Spinal cord (tissue), 10 donors: ENCODE results near the gene CAPN13. TPM values are rescaled to one million over a fixed set of nuclear protein-coding genes. Genes with fewer than 3 reads are reported as not detected.

Source experiments
- DNase-seq, 6 donors: peaks; one replicate each; pipeline versions ENCODE4 v3.0.0 to v3.0.0-alpha.2; 2013 to 2015; ENCODE audit warnings: low spot score in 6 of 6, low read depth in 4 of 6
- H3K27ac ChIP-seq: one replicate; pipeline ENCODE4 v1.5.1; 2013; ENCODE audit warnings: low read depth, low read length, control low read depth
- H3K27me3 ChIP-seq: one replicate; pipeline ENCODE4 v1.6.1; 2013; ENCODE audit warnings: low read length; ENCODE audit not compliant: control insufficient read depth, insufficient read depth
- H3K36me3 ChIP-seq: one replicate; pipeline ENCODE4 v1.6.1; 2013; ENCODE audit warnings: low read length; ENCODE audit not compliant: control insufficient read depth, insufficient read depth
- H3K4me1 ChIP-seq: one replicate; pipeline ENCODE4 v1.6.1; 2013; ENCODE audit warnings: low read length; ENCODE audit not compliant: control insufficient read depth, insufficient read depth
- H3K4me3 ChIP-seq: one replicate; pipeline ENCODE4 v1.5.1; 2013; ENCODE audit warnings: low read depth, low read length, control low read depth
- H3K9me3 ChIP-seq: one replicate; pipeline ENCODE4 v1.6.1; 2013; ENCODE audit warnings: low read length; ENCODE audit not compliant: control insufficient read depth, insufficient read depth
- WGBS: methylation state at CpG from one replicate; pipeline ENCODE4 v1.1.5; 2013; ENCODE audit warnings: missing lambda C conversion rate; ENCODE audit not compliant: insufficient coverage; 5-methylcytosine and 5-hydroxymethylcytosine counted together
- polyA plus RNA-seq, 2 donors: library from polyadenylated mRNA; unstranded; fragments of 120-200 nt; gene quantifications; one replicate each; pipeline ENCODE4 v1.2.1, GENCODE V29; 2013; ENCODE audit not compliant: insufficient read length in 2 of 2
- total RNA-seq, 2 donors: library from RNA; depleted of rRNA in 1 of 2; stranded (reverse); fragments of 120-200 nt in 1 of 2; fragments of >200 nt in 1 of 2; gene quantifications; one replicate each; pipeline versions ENCODE4 v1.2.3 to v1.2.4, GENCODE V29; 2013 to 2014
- donor health status: healthy.

Gene CAPN13
- total and polyA plus RNA-seq, 4 donors: 0.17 to 0.74 (median 0.42) TPM

DNA sequence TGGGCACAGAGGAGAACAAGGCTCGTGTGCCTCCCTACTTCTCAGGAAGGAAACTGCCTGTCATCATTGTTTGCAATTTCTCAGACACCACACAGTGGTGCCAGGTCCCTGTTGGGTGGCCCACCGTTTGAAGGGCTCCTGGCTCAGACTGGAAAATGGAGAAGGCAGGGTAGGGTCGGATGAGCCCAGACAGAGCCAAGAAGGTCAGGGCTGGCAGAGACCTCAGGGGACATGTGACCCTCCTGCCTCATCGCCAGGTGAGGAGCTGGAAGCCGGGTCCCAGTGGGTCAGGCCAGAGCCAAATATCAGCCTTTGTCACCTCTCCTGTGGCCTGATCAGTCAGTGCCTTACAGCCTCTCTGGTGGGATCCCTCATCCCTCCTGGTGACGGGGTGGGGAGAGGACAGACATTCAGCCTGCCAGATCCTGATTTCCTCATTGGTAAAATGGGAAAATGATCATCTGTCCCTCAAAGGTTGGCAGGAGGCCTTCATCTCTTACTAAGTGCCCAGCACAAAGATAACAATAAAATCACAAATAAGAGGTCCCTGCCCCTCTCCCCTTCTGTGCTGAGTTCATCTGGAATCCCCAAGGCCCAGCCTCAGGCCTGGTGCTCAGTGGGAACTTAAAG, 117.6 kb downstream of the CAPN13 start:
- H3K27ac ChIP-seq: no peak overlapping the region

DNA sequence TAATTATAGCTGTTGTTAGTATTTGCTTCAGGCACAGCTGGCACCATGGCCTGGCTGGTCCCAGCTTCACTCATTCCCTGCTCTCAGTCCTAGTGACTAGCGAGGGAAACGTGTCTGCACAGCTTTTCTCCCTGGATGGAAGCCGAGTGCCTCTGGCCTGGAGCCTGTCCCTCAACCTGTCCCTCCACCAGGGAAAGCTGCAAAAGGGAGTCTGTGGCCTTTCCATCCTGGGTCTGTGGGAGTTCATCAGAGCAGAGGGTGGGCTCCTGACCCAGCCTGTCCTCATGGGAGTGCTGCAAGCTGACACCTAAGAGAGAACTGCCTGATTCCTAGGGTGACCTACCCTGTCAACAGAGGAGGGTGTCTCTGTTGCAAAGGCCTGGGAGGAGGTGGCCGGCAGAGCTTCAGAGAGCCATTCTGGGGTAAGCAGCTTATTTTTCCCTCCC, 118.3 kb downstream of the CAPN13 start:
- Histone ChIP-seq H3K4me1 (peaks cover 19% of the 10 kb centered on the region), H3K4me3 (no peak overlapping the region)
- WGBS: 41% methylated on average over 4 of the region's 4 CpGs

More for the DNA sequence above, 117.6 kb downstream of the CAPN13 start:
- Histone ChIP-seq H3K36me3 (no peaks in the 10 kb centered on the region), H3K4me3 (no peak overlapping the region), H3K9me3 (no peaks in the 10 kb centered on the region), H3K4me1 (peaks cover 19% of the 10 kb centered on the region), H3K27me3 (no peaks in the 10 kb centered on the region)
- no peak for DNase-seq
- 61% methylated on average over 5 of the region's 6 CpGs for WGBS

DNA sequence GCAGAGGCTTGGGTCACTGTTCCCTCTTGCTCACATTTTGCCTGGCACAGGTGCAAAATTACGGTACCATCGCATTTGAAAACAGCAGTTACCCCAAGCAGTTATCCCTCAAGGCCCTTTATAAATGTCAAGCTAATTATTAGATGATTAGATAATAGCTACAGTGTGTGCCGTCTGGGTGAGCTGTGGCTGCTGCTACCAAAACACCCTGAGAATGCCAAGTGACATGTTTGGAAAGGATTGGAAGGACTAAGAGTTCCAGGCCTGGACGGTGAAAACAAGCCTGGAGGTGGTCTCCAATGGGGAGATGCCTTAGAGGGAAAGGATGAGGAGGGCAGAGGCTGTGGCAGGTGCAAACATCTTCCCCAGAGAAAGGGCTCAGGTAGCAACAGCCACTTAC, 120.6 kb downstream of the CAPN13 start:
- Histone ChIP-seq H3K4me3 (no peak overlapping the region), H3K27me3 (no peaks in the 10 kb centered on the region), H3K27ac (no peak overlapping the region), H3K9me3 (no peaks in the 10 kb centered on the region), H3K36me3 (no peaks in the 10 kb centered on the region), H3K4me1 (peaks cover 17% of the 10 kb centered on the region)
- peak in 1 of 6 donors; percentile 27 for DNase-seq
- 22% methylated on average over 2 of the region's 4 CpGs for WGBS

More for the DNA sequence above, 118.3 kb downstream of the CAPN13 start:
- peak in 2 of 6 donors; percentile 55 to 73 for DNase-seq
- no peaks in the 10 kb centered on the region for H3K9me3 ChIP-seq
- no peaks in the 10 kb centered on the region for H3K27me3 ChIP-seq
- H3K27ac ChIP-seq: no peak overlapping the region
- H3K36me3 ChIP-seq: no peaks in the 10 kb centered on the region

DNA sequence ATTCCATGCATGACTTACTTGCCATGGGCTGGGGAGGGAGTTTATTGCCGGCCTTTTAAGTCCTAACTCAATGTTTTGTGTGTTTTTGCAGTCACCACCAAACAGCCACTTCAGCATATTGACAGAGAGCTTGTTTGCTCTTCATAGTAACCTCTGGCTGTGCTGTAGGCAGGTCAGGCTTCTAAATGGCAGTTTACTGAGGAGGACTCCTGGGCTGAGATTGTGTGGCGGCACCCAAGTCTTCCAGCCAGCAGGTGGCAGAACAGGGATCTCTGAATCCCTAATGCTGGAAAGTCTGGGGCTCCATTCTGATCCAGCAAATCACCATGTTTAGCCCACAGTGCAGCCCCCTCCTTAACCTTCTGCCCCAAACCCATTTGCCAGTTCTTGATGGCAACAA, 121.2 kb downstream of the CAPN13 start:
- WGBS: 75% methylated on average over 1 of the region's 2 CpGs
- DNase-seq: peak in 1 of 6 donors; percentile 30
- Histone ChIP-seq H3K4me3 (no peak overlapping the region), H3K9me3 (no peaks in the 10 kb centered on the region), H3K36me3 (no peaks in the 10 kb centered on the region), H3K27me3 (no peaks in the 10 kb centered on the region), H3K27ac (no peak overlapping the region), H3K4me1 (peaks cover 17% of the 10 kb centered on the region)

DNA sequence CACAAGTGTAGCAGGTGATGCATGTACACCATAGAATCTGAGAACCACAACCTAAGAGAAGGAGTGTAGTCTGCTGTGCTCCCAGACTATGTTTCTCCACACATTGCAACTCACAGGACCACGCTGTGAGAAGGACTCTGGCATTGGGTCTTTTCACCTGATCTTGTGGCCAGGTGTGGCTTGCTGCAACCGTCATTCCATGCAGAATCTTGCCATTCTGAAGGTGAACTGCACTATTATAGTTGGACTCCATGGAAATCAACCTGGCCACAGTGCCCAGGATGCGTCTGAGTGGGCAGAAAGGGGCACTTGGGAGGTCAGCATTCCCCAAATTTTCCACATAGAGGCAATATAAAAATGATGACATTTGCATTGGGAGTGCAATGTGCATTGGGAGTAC, 122.2 kb downstream of the CAPN13 start:
- Histone ChIP-seq H3K27ac (no peak overlapping the region), H3K4me1 (peaks cover 16% of the 10 kb centered on the region), H3K36me3 (no peaks in the 10 kb centered on the region), H3K9me3 (no peaks in the 10 kb centered on the region), H3K4me3 (no peak overlapping the region), H3K27me3 (no peaks in the 10 kb centered on the region)
- DNase-seq: no peak
- 98% methylated on average over 3 of the region's 3 CpGs for WGBS

DNA sequence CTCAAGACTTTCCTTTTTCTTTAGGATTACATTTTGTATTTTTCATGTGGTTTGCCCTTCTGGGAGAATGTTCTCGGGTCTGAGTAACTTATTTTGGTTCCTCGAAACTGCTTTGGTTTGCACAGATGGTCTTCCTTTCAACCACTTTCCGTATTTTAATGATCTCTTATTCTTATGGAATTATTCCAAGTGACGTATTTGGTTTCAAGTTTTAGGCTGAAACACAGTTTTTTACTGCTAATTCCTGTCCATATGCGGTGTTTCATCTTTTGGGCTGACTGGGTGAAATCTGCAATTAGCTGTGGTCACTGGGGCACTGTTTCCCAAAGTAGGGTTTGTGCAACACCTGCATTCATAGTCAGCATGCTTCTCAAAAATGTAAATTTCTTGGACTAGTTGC, 122.7 kb downstream of the CAPN13 start:
- Histone ChIP-seq H3K4me1 (peaks cover 16% of the 10 kb centered on the region), H3K4me3 (no peak overlapping the region), H3K27me3 (no peaks in the 10 kb centered on the region), H3K27ac (no peak overlapping the region), H3K36me3 (no peaks in the 10 kb centered on the region), H3K9me3 (no peaks in the 10 kb centered on the region)
- 100% methylated on average over 2 of the region's 5 CpGs for WGBS
- peak in 1 of 6 donors; percentile 15 for DNase-seq

DNA sequence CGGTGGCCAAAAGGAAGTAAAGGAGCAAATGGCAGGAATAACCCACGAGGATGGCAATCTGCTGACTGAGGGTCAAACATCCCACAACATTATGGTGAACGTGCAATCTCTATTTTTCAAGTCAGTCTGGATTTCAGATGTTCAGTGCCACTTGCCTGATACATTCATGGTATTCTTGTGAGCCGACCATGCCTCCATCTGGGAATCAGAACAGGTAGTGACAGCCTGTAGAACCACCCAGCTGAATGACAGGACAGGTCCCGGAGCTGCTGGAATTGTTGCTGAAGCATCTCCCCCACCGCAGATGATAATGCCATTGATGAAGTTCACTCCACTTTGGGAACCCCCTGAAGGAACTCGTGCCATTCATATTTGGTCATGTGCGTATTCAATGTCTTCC, 123.2 kb downstream of the CAPN13 start:
- Histone ChIP-seq H3K36me3 (no peaks in the 10 kb centered on the region), H3K4me3 (no peak overlapping the region), H3K9me3 (no peaks in the 10 kb centered on the region), H3K4me1 (peaks cover 15% of the 10 kb centered on the region), H3K27ac (no peak overlapping the region), H3K27me3 (no peaks in the 10 kb centered on the region)
- no peak for DNase-seq
- 98% methylated on average over 6 of the region's 8 CpGs for WGBS

DNA sequence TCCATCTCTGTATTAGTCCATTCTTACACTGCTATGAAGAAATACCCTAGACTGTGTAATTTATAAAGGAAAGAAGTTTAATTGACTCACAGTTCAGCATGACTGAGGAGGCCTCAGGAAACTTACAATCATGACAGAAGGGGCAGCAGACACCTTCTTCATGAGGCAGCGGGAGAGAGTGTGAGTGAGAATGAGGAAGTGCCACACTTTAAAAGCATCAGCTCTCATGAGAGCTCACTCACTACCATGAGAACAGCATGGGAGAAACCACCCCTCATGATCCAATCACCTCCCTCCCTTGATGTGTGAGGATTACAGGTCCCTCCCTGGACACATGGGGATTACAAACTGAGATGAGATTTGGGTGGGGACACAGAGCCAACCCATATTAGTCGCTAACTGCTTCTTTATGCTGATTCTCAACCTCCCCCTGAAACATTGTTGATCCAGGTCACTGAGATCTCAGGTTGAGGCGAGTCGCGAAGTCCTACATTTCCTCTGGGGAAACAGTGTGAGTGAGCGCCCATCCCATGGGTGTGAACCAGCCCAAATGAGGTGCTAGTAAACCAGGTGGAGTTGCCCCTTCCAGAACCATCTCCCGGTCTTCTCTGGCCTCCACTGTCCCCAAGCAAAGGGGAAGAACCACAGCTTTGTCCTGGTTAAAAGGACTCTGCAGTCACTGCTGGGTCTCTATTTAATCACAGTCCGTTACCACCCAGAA, 123.8 kb downstream of the CAPN13 start:
- no peak overlapping the region for H3K27ac ChIP-seq
- H3K27me3 ChIP-seq: no peaks in the 10 kb centered on the region
- H3K4me1 ChIP-seq: peaks cover 12% of the 10 kb centered on the region
- WGBS: 100% methylated on average over 3 of the region's 8 CpGs
- no peaks in the 10 kb centered on the region for H3K36me3 ChIP-seq
- DNase-seq: no peak
- H3K4me3 ChIP-seq: no peak overlapping the region
- H3K9me3 ChIP-seq: no peaks in the 10 kb centered on the region

DNA sequence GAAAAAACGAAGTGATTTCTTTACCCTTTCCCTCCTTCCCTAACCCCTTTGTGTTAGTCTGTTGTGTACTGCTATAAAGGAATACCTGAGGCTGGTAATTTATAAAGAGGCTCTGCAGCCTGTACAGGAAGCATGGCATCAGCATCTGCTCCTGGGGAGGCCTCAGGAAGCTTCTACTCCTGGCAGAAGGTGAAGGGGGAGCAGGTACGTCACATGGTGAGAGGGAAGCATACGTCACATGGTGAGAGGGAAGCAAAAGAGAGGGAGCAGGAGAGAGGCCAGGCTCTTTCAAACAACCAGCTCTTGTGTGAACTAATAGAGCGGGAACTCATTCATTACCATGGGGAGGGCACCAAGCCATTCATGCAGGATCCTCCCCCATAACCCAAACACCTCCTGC, 126.2 kb downstream of the CAPN13 start:
- H3K9me3 ChIP-seq: no peaks in the 10 kb centered on the region
- H3K36me3 ChIP-seq: no peaks in the 10 kb centered on the region
- H3K27me3 ChIP-seq: no peaks in the 10 kb centered on the region
- no peak overlapping the region for H3K27ac ChIP-seq
- 83% methylated on average over 1 of the region's 4 CpGs for WGBS
- DNase-seq: no peak
- peaks cover 12% of the 10 kb centered on the region for H3K4me1 ChIP-seq
- H3K4me3 ChIP-seq: no peak overlapping the region

DNA sequence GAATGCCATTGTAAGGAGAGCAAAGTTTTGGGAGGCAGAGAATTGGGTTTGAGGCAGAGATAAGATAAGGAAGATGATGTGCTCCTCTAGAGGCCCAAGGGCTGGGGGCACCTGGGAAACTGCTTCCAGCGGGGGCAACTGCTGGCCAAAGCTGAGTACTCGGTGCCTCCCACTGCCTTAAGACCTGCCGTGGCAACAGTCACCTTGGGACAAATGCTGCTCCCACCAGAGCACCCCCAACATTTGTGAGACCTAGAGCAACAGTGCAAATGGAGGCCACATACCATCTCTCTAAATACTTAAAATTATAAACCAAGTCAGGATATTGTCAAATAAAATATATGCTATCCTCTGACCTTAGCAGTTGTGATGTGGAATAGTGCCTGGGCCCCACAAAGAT, 127.1 kb downstream of the CAPN13 start:
- Histone ChIP-seq H3K4me1 (peaks cover 12% of the 10 kb centered on the region), H3K27me3 (no peaks in the 10 kb centered on the region), H3K27ac (no peak overlapping the region), H3K9me3 (no peaks in the 10 kb centered on the region), H3K36me3 (no peaks in the 10 kb centered on the region), H3K4me3 (no peak overlapping the region)
- DNase-seq: no peak
- 82% methylated on average over 3 of the region's 3 CpGs for WGBS
